HG03175 (cell line): Measurements from ENCODE around the gene ALOX15.
"Not testable (repeated sequence)": the region's sequence is repeated elsewhere in the genome, so short reads cannot be mapped to it uniquely, and the experiment has no call there.

ENCODE experiments used
- ATAC-seq: cut with Tn5 transposase; IDR thresholded peaks from one replicate; pipeline ENCODE4 v1.9.1; 2021; ENCODE audit warnings: mild to moderate bottlenecking, moderate library complexity; ENCODE audit not compliant: unreplicated experiment

The ALOX15 gene

DNA sequence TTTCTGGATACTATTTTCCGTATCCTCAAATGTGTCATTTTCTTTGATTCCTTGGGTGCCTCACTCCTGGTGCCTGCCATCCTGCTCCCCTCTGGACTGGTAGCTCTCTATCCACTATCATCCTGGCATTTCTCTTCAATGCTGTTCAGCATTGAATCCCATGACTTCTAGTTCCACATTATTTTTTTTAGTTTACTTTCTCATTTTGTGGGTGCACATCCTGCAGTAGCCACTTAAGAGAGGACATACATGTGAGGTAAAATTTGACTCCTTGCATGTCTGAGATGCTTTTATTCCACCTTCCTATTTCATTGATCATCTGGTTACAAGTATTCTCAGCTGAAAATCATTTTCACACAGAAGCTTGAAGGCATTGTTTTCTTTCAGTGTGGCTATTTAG is 19.1 kb downstream of the ALOX15 start:
- no peak for ATAC-seq

GRCh38 chr17:4620531-4621101 is 20.9 kb downstream of the ALOX15 start:
- ATAC-seq = no peak

DNA sequence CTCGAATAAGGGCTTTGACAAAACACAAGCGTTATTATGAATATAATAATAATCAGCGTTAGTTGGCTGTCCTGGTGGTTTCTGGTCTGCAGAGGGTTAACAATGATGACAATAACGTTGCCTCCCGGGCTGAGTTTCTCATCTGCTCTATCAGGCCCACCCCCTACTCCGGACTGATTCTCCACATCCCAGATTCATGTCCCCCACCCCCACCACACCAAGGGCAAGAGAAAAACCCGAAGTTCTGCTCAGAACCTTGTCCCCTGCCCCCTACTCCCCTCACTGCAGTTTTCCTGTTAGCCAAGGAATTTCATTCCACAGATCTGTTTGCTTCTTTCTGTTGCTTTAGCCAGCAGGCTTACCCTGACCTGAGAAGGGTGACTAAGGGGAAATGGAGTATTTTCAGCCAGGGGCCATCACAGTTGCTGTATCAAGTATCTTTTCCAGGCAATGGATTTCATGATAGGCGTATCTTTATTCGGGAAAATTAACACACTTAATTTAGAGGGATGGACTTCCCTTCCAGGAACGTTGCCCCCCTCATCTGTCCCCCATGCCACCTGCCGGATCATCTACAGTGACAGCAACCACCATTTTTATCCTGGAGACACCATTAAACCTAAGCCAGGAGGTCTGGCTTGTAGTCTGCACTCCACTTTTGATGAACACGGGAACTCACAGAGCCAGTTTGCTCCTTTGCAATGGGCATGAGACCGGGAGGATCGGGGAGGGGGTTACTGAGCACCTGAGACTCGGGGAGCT is 23.7 kb downstream of the ALOX15 start:
- ATAC-seq = no peak

- ATAC-seq = no peak
These were observed 24.4 kb downstream of the ALOX15 start for GRCh38 chr17:4617090-4617489.

- no peak for ATAC-seq
These were observed 25.0 kb downstream of the ALOX15 start for GRCh38 chr17:4616476-4616875.

DNA sequence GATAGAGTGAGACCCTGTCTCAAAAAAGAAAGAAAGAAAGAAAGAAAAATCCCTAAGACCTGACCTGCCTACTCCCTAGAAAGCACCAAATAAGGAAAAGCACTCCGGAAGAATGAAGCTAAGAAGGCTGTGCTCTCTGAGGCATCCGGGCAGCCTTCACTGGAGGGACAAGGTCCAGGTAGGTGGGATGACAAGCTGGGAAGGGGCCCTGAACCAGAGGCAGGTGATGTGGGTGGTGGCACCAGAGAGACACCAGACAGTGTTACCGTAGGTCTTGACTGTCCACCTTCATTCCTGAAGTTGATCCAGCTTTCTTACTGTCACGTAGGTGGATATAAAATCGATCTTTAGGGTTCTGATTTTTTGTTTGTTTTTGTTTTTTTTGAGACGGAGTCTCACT is 30.8 kb downstream of the ALOX15 start:
- ATAC-seq = no peak

DNA sequence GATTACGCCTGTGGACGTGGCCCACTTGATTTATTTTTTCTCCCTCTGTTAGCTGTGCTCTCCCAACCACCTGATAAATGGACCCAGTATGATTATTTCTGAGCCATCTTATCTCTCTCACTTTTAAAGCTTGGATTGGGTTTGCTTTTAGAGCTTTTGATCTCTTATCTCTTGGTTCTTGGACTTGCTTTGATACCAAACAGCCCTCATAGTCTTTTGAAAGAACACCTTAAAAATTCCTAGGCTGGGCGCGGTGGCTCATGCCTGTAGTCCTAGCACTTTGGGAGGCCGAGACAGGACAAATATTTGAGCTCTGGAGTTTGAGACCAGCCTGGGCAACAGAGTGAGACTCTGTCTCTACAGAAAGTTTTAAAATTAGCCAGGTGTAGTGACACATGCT is 31.3 kb downstream of the ALOX15 start:
- ATAC-seq = no peak

GRCh38 chr17:4609761-4610160 is 31.7 kb downstream of the ALOX15 start:
- ATAC-seq = no peak

GRCh38 chr17:4607773-4608187 is 33.7 kb downstream of the ALOX15 start:
- ATAC-seq = no peak

- ATAC-seq = no peak
These were observed 34.2 kb downstream of the ALOX15 start for GRCh38 chr17:4607261-4607741.

DNA sequence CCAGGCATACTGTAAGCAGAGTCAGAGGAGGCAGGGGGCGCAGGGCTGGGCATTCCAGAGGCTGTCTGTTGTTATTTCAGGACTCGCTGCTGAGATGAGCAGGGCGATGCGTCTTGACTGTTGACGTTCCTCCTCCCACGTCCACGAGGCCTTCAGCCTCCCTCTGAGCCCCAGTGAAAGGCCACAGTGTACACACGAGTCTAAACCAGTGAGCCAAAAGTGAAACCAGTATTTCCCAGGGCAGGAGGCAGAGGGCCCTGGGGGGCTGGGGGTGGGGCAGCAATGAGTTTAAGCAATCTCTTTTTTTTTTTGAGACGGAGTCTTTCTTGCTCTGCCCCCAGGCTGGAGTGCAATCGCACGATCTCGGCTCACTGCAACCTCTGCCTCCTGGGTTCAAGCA is 35.7 kb downstream of the ALOX15 start:
- no peak for ATAC-seq

- ATAC-seq = not testable (repeated sequence)
These were observed 36.7 kb downstream of the ALOX15 start for GRCh38 chr17:4604736-4605135.

GRCh38 chr17:4604111-4604644 is 37.3 kb downstream of the ALOX15 start:
- ATAC-seq = no peak

GRCh38 chr17:4602041-4602440 is 39.4 kb downstream of the ALOX15 start:
- ATAC-seq = no peak

GRCh38 chr17:4601326-4601725 is 40.2 kb downstream of the ALOX15 start:
- ATAC-seq = no peak

DNA sequence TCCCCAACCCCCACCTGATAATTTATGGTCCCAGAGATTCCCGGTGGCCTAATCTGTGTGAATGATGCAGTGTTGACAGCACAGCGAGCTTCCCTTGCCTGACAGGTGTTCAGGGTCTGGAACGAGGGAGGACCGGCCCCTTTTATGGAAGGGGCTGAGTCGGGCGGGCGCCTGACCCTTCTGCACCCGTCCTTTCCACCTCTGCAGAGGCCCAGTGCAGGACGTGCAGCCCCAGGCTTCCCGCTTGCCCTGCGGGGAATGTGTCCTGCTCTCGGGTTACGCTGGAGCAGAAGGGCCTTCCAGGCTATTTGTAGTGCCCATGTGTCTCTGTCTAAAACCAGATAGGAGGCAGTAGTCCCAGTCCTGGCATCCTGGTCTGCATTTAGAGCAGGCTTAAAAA is 40.9 kb downstream of the ALOX15 start:
- ATAC-seq = no peak

DNA sequence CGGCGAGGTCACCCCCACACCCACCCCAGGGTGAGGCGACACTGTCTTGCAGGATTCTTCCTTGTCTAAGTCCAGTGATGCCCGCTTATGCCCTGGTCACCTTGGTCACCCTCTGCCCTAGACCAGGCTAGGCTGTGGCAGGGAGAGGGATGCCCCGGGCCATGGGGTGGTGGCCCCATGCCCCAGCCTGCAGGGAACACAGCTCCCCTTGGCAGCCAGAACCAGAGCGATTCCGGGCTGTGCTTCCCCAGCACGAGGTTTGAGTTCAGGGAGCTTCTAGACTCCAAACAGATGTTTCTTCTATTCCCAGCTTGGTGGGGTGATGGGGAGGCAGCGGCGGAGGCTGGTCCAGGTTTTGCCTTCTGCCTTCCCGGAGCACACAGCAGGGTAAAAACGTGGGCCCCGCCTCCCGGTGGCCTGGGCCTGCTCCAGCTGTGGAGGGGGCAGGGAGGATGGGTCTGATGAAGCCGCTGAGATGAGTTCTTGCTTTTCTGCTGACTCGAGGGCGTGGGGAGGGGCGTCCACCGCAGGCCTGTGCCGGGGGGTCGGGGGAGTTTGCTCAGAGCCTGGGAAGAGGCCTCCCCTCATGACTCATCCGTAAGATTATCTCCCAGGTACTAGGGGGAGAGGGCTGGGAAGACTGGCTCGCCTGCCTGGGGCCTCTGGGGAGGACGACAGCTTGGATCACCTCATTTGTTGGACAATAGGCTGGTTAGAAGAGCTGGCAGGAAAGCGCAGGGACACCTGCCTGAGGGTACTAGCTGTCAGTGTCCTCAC is 41.8 kb downstream of the ALOX15 start:
- no peak for ATAC-seq

DNA sequence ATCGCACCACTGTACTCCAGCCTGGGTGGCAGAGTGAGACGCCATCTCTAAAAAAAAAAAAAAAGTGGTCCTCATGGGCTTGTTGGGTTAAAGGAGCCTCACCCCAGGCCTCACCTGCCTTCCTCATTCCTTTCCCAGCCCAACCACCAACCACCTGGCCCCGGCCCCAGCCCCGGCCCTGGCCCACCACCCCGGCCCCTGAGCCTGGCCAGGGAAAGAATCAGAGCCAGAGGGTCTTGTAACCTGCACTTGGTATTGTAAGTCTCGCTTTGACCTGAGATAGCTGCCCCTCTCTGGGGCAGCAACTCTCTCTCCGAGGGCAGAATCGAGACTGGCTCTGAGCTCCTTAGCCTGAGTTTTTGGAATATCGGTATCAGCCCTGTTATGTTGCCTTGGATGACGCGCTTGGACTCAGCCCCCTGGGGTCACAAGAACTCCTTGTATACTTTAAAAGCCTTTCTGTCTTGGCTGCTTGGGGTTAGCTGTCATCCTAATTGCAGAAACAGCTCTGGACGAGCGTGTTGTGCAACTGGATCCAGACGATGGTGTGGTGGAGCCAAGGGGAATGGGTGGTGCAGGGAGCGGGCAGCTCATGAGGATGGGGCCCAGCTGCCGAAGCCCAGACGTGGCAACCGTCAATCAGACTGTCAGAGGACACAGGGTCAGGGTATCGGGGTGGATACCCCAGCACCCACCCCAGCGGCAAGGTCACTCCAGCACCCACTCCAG is 42.5 kb downstream of the ALOX15 start:
- no peak for ATAC-seq

DNA sequence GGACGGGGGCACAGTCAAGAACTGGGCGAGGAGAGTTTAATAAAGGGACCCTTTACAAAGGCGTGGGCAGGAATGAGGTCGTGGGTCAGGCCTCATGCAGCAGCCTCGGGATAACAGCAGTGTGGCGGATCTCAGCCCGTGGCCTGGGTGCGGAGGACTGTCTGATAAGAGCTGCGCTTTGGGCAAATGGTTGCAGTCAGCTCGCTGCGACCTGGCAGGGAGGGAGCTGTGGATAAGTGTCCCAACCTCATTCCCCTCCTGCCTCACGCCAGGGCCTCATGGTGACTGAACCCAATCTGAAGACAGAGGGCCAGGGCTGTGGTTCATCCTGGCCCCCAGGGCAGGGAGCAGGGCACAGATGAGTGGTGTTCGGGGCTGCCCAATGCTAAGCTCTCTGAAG is 43.5 kb downstream of the ALOX15 start:
- no peak for ATAC-seq

DNA sequence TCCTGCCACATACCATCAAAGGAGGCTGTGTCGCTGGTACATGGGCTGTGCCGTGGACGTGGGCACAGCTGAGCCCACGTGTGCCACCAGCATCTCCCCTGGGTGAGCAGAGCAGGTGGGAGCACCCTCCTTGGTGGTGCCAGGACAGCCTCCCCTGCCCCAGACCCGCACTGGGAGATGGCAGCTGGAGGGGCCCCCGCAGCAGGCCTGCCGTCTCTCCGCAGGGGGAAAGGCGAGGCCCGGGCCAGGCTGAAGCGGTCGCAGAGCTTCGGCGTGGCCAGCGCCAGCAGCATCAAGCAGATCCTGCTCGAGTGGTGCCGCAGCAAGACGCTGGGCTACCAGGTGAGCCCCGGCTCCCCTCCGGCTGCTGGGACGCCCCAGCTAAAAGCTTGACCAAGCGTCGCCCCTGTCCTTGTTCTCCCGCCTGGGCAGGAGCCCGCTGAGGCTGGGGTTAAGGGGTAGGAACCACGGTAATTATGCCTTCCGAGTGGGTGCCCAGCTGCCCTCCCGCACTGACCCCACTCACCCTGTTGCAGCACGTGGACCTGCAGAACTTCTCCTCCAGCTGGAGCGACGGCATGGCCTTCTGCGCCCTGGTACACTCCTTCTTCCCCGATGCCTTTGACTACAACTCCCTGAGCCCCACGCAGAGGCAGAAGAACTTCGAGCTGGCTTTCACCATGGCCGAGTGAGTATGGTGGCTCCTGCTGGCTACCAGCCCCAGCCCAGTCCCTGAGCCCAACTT is 44.7 kb downstream of the ALOX15 start:
- ATAC-seq = no peak
